Coronary artery (tissue), 2 donors: ENCODE measurements around the gene CCDC97.
"Not testable (repeated sequence)": the region's sequence is repeated elsewhere in the genome, so short reads cannot be mapped to it uniquely, and the experiment has no call there.

Experiments
- DNase-seq: peaks from one replicate; pipeline ENCODE4 v3.0.0-alpha.2; 2017; ENCODE audit warnings: low spot score
- H3K27ac ChIP-seq, 2 donors: fragments of 200-600 bp; sonication (generic); one replicate each; pipeline ENCODE4 v1.5.1; 2016 to 2019
- H3K4me3 ChIP-seq: fragments of 200-600 bp; sonication (generic); 2 replicates; pipeline ENCODE4 v1.5.1; 2016; ENCODE audit warnings: mild to moderate bottlenecking, moderate library complexity
- TF ChIP-seq, protein P1 (sequence below): fragments of 200-600 bp; sonication (generic); IDR thresholded peaks from one replicate; pipeline ENCODE4 v1.5.1; 2019; ENCODE audit warnings: antibody characterized with exemption

CCDC97 gene

DNA sequence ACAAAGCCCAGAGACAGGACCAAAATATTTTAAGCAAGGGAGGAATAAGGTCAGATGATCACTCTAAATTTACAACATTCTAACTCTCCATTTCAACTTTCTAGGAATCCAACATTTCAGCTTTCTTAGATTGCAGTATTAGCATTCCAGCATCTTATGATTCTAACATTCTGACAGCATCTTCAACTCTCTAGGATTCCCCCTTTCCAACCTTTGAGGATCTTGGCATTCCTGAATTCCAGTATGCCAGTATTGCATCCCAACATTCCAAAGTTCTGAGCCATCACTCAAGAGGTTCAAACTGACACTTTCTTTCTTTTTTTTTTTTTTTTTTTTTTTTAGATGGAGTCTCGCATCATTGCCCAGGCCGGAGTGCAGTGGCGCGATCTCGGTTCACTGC is 30.0 kb downstream of the CCDC97 start:
- TF ChIP-seq, protein P1, sequence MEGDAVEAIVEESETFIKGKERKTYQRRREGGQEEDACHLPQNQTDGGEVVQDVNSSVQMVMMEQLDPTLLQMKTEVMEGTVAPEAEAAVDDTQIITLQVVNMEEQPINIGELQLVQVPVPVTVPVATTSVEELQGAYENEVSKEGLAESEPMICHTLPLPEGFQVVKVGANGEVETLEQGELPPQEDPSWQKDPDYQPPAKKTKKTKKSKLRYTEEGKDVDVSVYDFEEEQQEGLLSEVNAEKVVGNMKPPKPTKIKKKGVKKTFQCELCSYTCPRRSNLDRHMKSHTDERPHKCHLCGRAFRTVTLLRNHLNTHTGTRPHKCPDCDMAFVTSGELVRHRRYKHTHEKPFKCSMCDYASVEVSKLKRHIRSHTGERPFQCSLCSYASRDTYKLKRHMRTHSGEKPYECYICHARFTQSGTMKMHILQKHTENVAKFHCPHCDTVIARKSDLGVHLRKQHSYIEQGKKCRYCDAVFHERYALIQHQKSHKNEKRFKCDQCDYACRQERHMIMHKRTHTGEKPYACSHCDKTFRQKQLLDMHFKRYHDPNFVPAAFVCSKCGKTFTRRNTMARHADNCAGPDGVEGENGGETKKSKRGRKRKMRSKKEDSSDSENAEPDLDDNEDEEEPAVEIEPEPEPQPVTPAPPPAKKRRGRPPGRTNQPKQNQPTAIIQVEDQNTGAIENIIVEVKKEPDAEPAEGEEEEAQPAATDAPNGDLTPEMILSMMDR: no peak
- Histone ChIP-seq H3K4me3 (no peak overlapping the region), H3K27ac (no peak overlapping the region)
- no peak for DNase-seq

DNA sequence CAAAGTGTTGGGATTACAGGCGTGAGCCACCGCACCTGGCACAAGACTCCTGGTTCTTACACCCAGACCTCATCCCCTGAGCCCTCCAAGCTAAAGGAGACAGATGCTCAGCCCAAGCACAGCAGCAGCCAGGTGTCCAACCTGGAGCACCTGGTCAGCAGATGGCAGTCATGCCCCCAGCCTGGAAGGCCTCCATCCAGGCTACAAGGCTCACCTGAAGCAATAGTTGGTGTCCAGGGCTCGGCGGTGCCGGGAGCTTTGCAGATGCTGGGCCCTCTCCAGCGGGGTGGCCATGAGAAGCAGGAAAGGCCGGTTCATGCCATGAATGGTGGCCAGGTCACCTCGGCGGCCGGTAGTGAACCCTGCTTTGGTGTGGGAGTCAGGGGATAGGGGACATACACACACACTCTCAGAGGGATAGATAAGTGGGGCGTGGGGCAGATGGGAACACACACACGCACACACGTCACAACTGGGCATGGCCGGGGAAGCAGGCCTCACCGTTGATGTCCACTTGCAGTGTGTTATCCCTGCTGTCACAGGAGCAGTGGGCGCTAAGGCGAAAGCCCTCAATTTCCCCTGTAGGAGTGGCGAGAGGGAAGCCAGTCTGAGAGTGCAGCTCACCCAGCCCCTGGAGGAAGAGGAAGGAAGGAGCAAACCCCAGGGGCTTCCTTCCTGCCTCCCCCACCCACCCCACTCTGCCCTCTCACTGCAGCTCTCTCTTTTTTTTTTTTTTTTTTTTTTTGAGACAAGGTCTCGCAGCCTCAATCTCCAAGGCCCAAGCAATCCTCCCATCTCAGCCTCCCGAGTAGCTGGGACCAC is 31.9 kb downstream of the CCDC97 start:
- no peak overlapping the region for H3K4me3 ChIP-seq
- no peak for DNase-seq
- TF ChIP-seq, protein P1: no peak
- H3K27ac ChIP-seq: no peak overlapping the region

DNA sequence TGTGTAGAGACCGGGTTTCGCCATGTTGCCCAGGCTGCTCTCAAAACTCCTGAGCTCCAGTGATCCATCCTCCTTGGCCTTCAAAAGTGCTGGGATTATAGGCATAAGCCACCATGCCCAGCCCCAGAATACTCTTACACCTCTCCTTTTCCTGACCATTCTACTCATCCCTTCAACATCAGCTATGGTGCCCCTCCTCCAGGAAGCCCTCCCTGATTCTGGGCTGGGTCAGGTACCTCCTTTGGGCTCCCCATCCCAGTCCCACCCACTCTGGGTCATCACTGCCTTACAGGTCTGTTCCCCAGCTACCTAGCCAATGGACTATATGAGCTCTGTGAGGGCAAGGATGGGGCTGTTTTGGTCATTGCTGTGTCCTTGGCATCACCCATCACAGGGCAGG is 34.2 kb downstream of the CCDC97 start:
- Histone ChIP-seq H3K27ac (peak overlapping the region in 1 of 2 donors; percentile 3), H3K4me3 (no peak overlapping the region)
- TF ChIP-seq, protein P1: no peak
- no peak for DNase-seq

DNA sequence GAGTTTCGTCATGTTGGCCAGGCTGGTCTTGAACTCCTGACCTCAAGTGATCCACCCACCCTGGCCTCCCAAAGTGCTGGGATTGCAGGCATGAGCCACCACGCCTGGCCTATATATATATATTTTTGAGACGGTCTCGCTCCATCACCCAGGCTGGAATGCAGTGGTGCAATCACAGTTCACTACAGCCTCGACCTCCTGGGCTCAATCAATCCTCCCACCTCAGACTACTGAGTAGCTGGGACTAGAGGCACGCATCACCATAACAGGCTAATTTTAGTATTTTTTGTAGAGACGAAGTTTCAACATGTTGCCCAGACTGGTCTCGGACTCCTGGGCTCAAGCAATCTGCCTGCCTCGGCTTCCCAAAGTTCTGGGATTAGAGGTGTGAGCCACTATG is 36.9 kb downstream of the CCDC97 start:
- DNase-seq, H3K27ac ChIP-seq, H3K4me3 ChIP-seq: not testable (repeated sequence)

DNA sequence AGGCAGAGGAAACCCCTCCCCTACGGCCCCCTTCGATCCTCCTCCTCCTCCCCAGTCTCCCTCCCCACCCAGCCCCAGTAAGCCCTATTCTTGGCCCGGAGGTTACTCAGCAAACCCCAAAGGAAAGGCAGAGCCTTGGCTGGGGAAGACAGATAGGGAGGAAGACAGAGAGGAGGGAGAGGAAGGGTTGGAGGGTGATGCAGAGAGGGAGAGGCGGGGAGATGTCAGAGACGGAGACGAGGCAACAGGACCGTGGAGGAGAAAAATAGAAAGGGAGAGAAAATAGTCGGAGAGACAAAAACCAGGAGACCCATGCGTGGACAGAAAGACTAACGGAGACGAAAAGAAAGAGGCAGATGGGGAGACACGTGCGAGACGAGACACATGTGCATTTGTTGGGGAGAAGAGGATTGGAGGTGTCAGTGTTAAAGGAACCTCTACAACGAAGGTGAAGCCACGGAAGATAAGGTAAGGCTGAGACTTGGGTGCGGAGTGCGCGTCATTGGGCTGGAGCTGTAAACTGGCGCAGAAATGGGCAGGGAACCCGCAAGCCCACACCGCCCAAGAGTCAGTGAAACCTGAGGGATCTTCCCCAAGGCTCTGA is 40.9 kb downstream of the CCDC97 start:
- TF ChIP-seq, protein P1: no peak
- peak overlapping the region; percentile 93 for H3K4me3 ChIP-seq
- DNase-seq: no peak
- H3K27ac ChIP-seq: peak overlapping the region; percentile 84 to 93

DNA sequence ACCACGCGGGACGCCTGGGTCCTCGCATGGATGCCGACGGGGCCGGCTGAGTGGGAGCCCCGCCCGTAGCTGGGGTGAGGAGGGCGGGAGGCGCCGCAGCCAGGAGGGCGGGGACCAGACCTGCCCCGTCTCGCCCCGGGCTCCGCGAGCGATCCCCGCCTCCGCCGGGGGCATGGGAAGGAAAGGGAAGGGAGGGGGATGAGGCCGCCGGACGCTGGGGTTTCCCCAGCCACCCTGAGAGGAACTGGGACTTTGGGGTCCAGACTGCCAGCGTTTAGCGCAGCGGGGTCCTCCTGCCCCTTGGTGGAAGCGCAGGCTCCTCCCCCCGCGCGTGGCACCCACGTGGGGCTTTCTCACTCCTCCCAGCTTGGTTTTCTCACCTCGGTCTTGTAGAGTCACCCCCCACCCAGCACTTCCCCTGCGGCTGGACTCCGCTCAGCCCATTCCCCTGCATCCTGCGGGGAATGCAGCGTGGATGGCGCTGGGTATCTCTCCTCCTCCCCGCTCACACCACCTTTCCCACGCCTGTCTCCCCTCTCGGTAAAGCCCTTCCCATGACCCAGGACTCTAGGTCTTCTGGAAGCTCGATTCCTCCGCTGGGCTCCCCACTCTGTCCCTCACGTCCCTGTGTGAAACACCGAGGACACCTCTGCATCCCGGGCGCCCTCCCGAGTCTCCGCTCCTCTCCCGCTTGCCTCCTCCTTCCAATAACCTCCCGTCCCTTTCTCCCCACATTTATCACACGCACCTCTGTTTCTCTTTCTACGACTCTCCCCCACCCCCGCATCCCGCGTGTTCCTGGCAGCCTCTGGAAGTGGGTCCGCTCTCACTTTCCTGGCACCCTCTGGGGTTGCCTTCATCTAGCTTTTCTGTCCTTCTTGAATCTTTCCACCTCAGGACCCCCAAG is 41.6 kb downstream of the CCDC97 start:
- TF ChIP-seq, protein P1: no peak
- H3K27ac ChIP-seq: peak overlapping the region; percentile 84 to 93
- DNase-seq: peak; percentile 83
- peak overlapping the region; percentile 93 for H3K4me3 ChIP-seq

DNA sequence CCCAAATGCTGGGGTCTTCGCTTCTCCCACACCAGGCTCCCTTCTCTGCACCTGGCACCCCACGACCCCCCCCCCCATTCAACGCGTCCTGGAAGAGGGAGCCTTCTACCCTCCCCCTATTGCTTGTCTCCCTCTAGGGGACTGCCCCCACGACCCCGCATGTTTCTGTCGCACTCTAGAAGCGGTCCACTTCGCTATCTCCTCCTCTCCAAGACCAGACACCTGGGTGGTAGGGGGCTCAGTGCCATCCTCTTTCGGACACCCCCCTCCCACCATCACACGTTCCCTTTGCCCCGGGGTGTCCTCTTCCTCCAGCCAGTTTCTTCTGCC is 42.3 kb downstream of the CCDC97 start:
- Histone ChIP-seq H3K4me3 (peak overlapping the region; percentile 93), H3K27ac (peak overlapping the region; percentile 84 to 93)
- no peak for DNase-seq
- TF ChIP-seq, protein P1: no peak
